Glutamatergic neuron (in vitro differentiated cells): ENCODE data around the gene SLC37A1. TPM values are rescaled to one million over a fixed set of nuclear protein-coding genes. Genes with fewer than 3 reads are reported as not detected.

Experiments used
- DNase-seq: peaks from one replicate; pipeline ENCODE4 v3.0.0; 2022
- H3K27ac Mint-ChIP-seq: one replicate; pipeline ENCODE4 v1.8.0; 2020; ENCODE audit warnings: mild to moderate bottlenecking, mixed read lengths, inconsistent platforms; ENCODE audit not compliant: unreplicated experiment
- H3K27me3 Mint-ChIP-seq: one replicate; pipeline ENCODE4 v1.8.0; 2020; ENCODE audit warnings: mild to moderate bottlenecking, moderate library complexity, mixed read lengths, inconsistent platforms; ENCODE audit not compliant: unreplicated experiment
- H3K36me3 Mint-ChIP-seq: one replicate; pipeline ENCODE4 v1.8.0; 2020; ENCODE audit warnings: mild to moderate bottlenecking, mixed read lengths, inconsistent platforms; ENCODE audit not compliant: unreplicated experiment
- H3K4me1 Mint-ChIP-seq: one replicate; pipeline ENCODE4 v1.8.0; 2020; ENCODE audit warnings: mild to moderate bottlenecking, low read depth, mixed read lengths, inconsistent platforms; ENCODE audit not compliant: unreplicated experiment
- H3K4me3 Mint-ChIP-seq: one replicate; pipeline ENCODE4 v1.8.0; 2020; ENCODE audit warnings: mild to moderate bottlenecking, mixed read lengths, inconsistent platforms; ENCODE audit not compliant: unreplicated experiment
- H3K9me3 Mint-ChIP-seq: one replicate; pipeline ENCODE4 v1.8.0; 2020; ENCODE audit warnings: mild to moderate bottlenecking, moderate library complexity, mixed read lengths, inconsistent platforms; ENCODE audit not compliant: unreplicated experiment
- CTCF ChIP-seq: fragments of 200-600 bp; sonication (generic); IDR thresholded peaks from one replicate; pipeline ENCODE4 v1.5.0; 2021; ENCODE audit not compliant: partially characterized antibody, unreplicated experiment
- total RNA-seq: library from RNA; stranded (reverse); fragmentation: NEBNext Ultra II Directional; extraction: Animal tissue kit (Norgen Biotek cat#: 25700); gene quantifications from one replicate; pipeline ENCODE4 v1.2.1, GENCODE V29; 2021; ENCODE audit not compliant: unreplicated experiment

The SLC37A1 gene
- total RNA-seq, 1 donor from 2014 or later: 65.7 TPM

GRCh38 chr21:42489006-42489563 is 24.6 kb upstream of the SLC37A1 start:
- TF ChIP-seq CTCF: no peak
- H3K27ac Mint-ChIP-seq: no peak overlapping the region
- H3K36me3 Mint-ChIP-seq: no peaks in the 10 kb centered on the region
- H3K27me3 Mint-ChIP-seq: peaks cover 1% of the 10 kb centered on the region
- H3K9me3 Mint-ChIP-seq: peaks cover 3% of the 10 kb centered on the region
- H3K4me3 Mint-ChIP-seq: no peak overlapping the region
- H3K4me1 Mint-ChIP-seq: peaks cover 2% of the 10 kb centered on the region
- no peak for DNase-seq

DNA sequence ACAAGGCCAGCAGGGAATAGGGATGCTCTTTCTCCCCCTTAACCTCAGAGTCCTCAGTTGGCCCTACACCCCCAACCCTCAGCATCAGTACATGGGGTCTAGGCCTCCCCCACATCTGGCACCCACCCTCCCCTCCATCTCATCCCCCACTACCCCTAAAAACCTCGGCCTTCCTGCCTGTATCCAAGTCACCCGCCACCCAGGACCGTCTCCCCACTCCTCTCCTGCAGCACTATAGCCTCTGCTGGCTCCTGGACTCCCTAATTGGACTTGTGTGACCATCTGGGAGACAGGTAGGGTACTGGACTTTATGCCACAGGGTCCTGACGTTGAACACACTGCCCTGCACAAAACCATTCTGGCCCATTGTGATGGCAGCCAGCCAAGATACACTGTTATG is 23.7 kb upstream of the SLC37A1 start:
- Mint-ChIP-seq H3K4me1 (peaks cover 2% of the 10 kb centered on the region), H3K27ac (no peak overlapping the region), H3K4me3 (no peak overlapping the region), H3K9me3 (peaks cover 3% of the 10 kb centered on the region), H3K36me3 (no peaks in the 10 kb centered on the region), H3K27me3 (peaks cover 1% of the 10 kb centered on the region)
- no peak for DNase-seq
- no peak for TF ChIP-seq CTCF

- H3K27me3 Mint-ChIP-seq: peaks cover 1% of the 10 kb centered on the region
- TF ChIP-seq CTCF: no peak
- no peak overlapping the region for H3K27ac Mint-ChIP-seq
- no peak for DNase-seq
- H3K36me3 Mint-ChIP-seq: no peaks in the 10 kb centered on the region
- peaks cover 3% of the 10 kb centered on the region for H3K9me3 Mint-ChIP-seq
- no peak overlapping the region for H3K4me3 Mint-ChIP-seq
- peaks cover 3% of the 10 kb centered on the region for H3K4me1 Mint-ChIP-seq
These were observed 22.9 kb upstream of the SLC37A1 start for GRCh38 chr21:42490720-42491119.

DNA sequence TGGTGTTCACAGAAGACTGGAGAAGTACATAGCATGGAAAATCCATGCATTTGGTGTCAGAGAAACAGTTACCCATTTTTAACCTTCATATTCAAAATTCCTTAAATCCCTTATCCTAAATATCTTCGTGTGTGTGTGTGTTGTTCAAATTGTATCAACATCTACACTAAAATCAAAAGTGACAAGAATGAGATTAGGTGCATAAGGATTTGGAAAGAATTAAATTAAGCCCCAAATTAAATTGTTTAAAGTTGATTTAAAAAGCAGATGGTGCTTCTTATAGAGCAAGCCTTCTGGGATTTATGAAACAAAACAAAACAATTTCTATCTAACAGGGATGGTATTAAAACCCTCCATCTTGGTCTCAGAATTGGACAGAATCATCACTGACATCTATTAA is 22.3 kb upstream of the SLC37A1 start:
- DNase-seq: no peak
- no peaks in the 10 kb centered on the region for H3K36me3 Mint-ChIP-seq
- no peak overlapping the region for H3K27ac Mint-ChIP-seq
- no peak overlapping the region for H3K4me3 Mint-ChIP-seq
- H3K27me3 Mint-ChIP-seq: peaks cover 1% of the 10 kb centered on the region
- H3K4me1 Mint-ChIP-seq: peaks cover 2% of the 10 kb centered on the region
- TF ChIP-seq CTCF: no peak
- peaks cover 3% of the 10 kb centered on the region for H3K9me3 Mint-ChIP-seq

DNA sequence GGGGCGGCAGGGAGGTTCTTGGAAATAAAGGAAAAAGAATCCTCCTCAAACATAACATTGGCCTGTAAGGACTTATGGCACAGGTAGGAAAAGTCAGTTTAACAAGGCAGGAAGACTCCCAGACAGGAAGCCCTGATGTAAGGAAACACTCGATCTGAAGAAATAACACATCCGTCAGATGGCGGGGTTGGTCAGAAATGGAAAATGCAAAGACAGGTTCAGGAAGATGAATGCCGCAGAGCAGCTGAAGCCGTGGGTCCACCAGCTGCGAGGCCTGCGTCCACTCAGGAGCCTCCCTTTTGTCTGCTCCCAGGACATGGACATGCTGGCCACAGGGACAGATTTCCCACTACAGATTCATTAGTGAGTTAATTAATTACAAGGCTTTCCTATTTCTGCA is 21.5 kb upstream of the SLC37A1 start:
- Mint-ChIP-seq H3K36me3 (no peaks in the 10 kb centered on the region), H3K4me1 (peaks cover 7% of the 10 kb centered on the region), H3K27me3 (peaks cover 4% of the 10 kb centered on the region), H3K9me3 (peaks cover 3% of the 10 kb centered on the region), H3K4me3 (no peak overlapping the region), H3K27ac (no peak overlapping the region)
- no peak for DNase-seq
- no peak for TF ChIP-seq CTCF
